ENCODE measurements around the gene CYP1A2.
A peak's percentile ranks its signal among the peaks of the same experiment; 100 is the strongest.
"Not testable (repeated sequence)": the region's sequence is repeated elsewhere in the genome, so short reads cannot be mapped to it uniquely, and the experiment has no call there.

Gene CYP1A2, protein sequence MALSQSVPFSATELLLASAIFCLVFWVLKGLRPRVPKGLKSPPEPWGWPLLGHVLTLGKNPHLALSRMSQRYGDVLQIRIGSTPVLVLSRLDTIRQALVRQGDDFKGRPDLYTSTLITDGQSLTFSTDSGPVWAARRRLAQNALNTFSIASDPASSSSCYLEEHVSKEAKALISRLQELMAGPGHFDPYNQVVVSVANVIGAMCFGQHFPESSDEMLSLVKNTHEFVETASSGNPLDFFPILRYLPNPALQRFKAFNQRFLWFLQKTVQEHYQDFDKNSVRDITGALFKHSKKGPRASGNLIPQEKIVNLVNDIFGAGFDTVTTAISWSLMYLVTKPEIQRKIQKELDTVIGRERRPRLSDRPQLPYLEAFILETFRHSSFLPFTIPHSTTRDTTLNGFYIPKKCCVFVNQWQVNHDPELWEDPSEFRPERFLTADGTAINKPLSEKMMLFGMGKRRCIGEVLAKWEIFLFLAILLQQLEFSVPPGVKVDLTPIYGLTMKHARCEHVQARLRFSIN

DNA sequence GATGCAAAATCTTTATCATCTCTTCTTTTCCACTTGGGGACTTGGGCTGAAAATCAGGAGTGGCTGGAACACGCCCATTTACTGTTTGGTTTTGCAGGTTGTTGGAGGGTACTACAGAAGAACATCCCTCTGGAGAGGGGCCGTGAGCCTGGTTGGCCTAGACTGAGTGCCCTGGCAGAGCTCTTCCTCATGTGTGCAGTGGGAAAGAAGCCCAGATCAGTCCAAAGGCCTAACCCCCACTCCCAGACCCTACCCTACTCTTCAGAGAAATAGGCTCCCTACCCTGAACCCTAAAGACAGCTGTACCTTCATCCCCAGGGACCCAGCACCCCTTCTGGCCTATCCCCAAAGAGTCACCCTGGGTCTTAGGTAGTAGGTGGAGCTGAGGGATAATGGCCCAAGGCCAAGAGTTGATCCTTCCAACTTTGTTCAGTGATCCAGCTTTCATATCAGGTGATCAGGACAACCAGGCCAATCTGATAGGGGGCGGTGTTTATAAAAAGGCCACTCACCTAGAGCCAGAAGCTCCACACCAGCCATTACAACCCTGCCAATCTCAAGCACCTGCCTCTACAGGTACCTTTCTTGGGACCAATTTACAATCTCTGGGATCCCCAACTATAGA is at the start of gene CYP1A2:
Gene CYP1A2, plus strand, starts transcription at position 524 of the 625 bp plus-strand sequence. CDS start 894 bp downstream, outside the sequence.
- DNase-seq, result no peak

DNA sequence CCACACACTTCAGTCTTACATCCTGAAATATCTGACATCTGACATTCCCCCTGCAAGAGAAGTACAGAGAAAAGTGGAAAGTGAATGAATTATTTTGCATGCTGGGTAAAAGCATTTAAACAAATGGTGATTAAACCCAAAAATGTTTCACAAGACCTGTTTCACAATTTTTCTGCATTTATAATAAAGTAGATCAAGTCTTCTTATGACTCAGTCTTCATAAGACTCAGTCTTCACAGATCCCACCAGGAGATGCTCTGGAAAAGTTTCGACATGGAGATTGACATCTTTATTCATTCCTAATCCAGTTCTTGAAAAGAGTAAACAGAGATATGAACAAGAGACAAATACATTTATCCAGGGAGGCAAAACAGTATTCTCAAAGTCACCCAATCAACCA is 39.6 kb upstream of the CYP1A2 start:
- no peak for DNase-seq

DNA sequence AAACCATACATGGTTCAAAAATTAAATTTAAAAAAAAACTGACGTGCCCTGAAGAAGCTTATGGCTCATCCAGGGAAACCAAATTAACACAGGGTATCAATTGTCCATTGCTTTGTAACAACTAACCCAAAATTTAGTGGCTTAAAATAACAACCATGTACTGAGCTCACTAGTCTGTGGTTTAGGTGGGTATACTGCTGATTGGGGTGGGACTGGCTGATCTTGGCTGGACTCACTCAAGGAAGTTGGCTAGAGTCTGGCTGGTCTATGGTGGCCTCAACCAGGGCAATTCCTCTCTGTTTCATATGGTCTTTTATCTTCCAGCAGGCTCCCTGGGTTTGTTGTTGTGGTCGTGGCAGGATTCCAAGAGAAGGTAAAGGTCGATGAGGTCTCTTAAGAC is 38.8 kb upstream of the CYP1A2 start:
- no peak for DNase-seq

DNA sequence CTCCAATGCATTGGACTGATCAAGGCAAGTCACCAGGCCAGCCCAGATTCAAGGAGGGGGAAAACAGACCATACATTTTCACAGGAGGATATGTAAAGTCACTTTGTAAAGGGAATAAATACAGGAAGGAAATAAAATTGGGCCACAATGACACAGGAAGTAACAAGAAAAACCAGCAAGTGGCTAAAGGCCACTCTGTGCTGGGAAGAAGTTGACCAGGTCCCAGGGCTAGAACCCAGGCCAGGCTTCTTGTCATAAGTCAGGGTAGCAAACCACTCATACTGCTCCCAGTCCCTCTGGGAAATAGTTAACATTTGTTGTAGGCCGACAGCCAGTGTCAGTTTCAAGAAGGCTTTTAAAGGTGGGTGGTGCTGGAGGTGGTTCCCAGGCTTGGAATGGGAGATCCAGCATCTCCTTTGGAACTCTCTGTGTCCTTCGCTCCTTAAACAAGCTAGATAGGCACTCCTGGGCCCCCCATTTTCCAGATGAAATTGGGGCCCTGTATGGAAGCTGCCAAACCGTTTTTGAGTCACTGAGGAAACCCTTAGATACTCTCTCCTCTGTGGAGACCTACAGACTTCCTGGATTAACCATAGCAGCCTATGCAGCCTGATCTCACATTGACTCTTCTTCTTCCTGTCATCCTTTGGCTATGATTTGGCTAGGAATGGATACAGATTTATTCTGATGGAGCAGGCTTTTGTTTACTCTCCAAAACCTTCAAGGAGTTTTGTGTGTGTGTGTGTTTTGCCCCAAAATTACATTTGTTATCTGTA is 38.1 kb upstream of the CYP1A2 start:
- DNase-seq, result no peak

DNA sequence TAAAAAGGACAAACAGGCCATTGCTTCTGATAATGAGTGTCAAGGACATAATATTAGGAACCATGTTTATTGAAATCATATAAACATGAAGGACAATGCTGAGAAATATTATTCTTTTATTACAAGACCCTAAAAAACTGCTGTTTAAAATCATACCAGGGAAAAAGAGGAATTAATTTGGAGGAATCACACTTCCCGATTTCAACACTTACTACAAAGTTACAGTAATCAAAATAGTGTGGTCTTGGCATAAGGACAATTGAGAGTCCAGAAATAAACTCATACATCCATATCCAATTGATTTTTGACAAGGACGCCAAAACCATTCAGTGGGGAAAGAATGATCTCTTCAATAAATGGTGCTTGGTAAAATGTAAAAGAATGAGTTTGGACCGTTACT is 36.3 kb upstream of the CYP1A2 start:
- DNase-seq, result no peak

DNA sequence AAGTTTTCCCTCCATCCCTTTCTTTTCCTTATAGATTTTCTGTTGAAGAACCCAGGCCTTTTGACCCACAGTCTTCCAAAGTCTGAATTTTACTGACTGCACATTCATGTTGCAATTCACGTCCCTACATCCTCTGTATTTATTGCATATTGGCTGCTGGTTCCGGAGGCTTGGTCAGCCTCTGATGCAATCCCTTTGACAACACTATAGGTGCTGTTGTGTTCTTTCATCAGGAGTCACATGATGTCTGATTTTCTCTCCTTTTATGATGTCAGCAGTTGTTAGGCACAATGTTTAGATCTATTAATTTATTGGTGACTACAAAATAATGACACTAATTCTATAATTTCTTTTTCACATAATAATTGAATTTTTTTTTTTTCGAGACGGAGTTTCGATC is 32.0 kb upstream of the CYP1A2 start:
- DNase-seq, result no peak

DNA sequence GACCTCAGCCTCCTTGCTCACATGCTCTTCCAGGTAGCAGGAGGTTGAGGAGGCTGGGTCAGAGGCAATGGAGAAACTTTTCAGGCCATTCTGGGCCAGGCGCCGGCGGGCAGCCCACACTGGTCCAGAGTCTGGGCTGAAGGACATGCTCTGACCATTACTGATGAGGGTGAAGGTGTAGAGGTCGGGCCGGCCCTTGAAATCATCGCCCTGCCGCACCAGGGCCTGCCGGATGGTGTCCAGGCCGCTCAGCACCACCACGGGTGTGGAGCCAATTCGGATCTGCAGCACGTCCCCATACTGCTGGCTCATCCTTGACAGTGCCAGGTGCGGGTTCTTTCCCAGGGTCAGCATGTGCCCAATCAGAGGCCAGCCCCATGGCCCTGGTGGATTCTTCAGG is 26.1 kb upstream of the CYP1A2 start:
- DNase-seq, result no peak

DNA sequence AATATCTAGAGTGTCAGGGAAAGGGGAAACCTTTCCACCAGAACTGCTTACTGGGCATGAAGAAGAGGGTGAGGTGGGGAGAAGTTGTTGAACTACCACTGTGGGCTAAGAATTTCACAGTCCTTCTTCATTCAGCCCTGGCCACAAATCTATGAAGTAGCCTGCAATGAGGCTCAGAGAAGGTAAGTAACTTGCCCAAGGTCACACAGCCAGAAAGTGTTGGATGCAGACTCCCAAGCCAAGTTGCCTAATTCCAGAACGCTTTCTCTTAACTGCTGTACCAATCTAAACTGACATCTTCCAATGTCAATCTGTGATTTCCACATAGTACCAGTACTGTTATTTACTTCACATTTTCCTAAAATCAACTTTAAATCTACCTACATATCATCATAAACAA is 25.5 kb upstream of the CYP1A2 start:
- DNase-seq, result no peak

DNA sequence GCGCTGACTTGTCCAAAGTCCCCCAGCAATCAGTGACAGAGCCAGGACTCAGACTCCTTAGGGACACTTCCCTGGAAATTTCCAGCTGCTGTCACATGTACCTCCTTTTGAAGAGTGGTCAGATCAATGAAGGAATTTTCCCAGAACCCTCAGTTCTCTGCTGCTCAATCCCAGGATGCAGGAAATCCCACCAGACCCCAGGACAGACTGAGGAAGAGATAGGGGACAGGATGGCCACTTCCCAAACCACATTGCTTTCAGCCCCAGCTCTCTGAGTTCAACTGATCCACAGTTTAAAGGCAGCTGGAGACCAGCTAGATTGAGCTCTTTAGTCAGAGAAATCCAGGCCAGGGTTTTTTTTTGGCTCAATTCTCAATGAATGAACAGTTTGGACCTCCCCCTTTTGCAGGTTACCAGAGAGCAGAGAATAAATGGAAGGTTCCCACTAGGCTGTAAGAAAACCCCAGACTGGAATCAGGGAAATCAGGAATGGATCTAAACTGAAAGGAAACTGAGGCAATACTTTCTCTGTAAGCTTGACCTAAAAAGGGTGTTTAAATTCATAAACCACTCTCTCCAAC is 24.8 kb upstream of the CYP1A2 start:
- peak; percentile 20 for DNase-seq

DNA sequence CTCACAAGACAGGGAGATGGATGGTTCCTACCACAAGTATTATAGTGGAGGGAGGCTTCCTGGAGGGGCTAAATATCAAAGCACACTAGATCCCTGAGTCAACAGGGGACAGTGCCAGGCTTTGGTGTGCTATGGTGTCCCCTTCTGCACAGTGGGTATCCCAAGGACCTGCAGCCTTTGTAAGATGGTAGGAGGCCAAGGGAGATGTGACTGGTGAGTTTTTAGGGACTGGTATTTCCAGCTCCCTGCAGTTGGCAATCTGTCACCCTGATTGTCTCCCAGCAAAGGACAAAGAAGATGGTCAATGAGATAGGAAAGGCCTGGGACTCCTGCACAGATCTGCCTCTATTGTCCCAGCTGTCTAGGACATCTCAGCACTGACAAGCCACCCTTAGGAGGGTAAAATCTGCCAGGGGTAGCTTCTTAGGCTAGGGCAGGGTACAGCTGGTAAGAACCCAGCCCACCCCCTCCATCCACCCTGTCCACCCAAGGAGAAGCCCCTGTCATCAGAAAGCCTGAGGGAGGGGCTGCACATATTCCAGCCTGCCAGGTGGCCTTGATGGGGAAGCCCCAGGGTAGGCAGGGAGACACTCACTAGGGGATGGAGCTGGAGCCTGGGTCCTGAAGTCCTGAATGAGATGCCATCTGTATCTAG is 23.9 kb upstream of the CYP1A2 start:
- DNase-seq, result no peak

DNA sequence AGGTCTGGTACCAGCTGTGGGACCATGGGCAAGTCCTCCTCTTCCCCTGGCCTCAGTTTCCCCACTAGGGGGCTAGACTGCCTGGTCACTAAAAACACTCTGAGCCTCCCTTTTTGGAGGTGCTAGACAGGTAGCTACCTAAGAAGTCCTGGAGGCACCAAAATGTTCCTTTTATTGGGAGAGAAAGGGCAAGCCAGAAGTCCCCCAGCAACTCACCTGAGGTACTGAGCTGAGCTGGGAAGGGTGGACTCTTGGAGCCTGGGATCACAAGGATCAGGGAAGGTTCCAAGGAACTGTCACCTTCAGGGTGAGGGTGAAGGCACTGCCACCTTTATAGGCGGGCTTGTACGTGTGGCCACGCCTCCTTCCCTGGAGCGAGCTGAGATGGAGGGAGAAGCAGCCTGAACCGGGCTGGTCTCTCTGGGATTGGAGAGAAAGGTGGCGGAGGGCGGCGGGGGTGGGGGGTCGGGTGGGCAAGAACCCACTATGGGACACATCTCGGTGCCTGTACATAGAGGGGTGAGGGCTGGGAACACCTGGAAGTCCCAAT is 23.3 kb upstream of the CYP1A2 start, which contains the start of gene CYP1A1:
Gene CYP1A1, minus strand, starts transcription at position 304 of the 550 bp plus-strand sequence. CDS start 2,431 bp downstream, outside the sequence.
- no peak for DNase-seq

DNA sequence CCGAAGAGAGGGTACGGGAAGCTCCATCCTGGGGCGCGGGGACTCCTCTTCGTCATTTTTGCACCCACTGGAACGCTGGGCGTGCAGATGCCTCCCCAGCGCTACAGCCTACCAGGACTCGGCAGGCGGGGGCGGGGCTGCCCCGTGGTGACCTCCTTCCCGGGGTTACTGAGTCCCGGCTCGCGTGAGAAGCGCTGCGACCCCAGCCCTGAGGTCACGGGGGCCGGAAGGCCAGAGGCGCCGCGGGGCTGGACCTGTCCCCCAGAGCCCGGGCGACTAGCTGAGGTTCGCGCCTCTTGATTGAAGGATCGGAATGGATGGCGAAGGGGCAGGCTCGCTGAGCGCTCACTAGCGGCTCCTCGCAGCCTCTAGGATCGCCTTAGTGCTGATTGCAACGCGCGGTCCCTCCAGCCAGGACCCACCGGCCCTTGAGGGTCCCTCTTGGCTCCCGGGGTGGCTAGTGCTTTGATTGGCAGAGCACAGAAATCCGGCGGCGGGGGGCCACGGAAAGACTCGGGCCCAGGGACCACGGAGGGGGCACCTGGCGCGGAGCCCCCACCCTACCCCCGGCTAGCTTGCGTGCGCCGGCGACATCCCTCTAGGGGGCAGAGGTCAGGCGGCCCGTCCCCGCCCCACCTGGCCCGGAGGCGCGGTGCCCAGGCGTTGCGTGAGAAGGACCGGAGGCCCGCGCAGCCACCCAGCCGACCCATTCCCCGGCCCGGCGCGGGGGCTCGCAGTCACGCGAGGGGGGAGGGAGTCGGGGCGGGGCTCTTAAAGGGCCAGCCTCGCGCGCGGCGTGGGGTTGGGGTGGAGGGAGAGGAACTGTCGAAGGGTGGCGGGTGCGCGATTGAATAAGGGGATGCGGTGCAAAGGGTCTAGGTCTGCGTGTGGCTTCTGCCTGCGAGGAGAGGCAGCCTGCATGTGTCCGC is 22.5 kb upstream of the CYP1A2 start:
- peak; percentile 5 for DNase-seq

DNA sequence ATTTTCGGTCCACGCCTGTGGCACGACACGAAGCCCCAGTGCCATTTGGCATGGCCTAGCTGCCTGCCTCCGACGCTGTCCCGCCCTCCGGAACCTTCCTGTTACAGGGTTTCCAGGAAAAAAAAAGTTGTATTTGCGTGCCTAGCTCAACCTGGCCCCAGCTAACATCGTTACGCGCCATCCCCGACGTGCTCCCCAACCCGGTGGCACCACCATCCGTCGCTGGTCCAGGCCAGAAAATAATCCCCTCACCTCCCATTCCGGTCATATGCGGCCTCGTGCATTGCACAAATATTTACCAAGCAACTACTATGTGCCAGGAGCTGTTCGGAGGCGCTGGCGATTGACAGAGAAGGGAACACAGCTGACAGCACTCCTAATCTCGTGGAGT is 21.9 kb upstream of the CYP1A2 start:
- no peak for DNase-seq

DNA sequence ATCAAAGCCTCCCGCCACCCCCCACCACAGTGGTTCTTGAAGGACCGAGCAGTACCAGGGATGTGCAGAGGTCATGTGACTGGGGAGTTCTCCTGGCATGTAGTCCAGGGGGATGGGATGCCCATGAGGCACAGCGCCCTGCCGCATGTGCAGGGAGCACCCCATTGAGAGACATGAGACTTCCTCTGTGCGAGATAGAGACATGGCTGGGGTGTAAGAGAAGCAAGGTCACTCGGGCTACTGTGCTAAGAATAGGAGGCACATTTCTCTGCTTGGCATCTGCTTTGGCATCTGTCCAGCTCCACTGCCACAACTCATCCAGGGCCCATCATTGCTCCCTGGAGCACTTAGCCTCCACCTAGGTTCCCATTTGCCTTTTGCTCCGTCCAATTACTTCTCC is 20.9 kb upstream of the CYP1A2 start:
- DNase-seq, result no peak

DNA sequence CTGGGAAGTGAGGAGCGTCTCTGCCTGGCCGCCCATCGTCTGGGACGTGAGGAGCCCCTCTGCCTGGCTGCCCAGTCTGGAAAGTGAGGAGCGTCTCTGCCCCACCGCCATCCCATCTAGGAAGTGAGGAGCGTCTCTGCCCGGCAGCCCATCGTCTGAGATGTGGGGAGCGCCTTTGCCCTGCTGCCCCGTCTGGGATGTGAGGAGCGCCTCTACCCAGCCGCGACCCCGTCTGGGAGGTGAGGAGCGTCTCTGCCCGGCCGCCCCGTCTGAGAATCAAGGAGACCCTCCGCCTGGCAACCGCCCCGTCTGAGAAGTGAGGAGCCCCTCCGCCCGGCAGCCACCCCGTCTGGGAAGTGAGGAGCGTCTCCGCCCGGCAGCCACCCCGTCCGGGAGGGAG is 19.9 kb upstream of the CYP1A2 start:
- DNase-seq, result not testable (repeated sequence)

DNA sequence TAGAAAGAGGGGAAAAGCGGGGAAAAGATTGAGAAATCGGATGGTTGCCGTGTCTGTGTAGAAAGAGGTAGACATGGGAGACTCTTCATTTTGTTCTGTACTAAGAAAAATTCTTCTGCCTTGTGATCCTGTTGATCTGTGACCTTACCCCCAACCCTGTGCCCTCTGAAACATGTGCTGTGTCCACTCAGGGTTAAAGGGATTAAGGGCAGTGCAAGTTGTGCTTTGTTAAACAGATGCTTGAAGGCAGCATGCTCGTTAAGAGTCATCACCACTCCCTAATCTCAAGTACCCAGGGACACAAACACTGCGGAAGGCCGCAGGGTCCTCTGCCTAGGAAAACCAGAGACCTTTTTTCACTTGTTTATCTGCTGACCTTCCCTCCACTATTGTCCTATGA is 19.3 kb upstream of the CYP1A2 start:
- not testable (repeated sequence) for DNase-seq

DNA sequence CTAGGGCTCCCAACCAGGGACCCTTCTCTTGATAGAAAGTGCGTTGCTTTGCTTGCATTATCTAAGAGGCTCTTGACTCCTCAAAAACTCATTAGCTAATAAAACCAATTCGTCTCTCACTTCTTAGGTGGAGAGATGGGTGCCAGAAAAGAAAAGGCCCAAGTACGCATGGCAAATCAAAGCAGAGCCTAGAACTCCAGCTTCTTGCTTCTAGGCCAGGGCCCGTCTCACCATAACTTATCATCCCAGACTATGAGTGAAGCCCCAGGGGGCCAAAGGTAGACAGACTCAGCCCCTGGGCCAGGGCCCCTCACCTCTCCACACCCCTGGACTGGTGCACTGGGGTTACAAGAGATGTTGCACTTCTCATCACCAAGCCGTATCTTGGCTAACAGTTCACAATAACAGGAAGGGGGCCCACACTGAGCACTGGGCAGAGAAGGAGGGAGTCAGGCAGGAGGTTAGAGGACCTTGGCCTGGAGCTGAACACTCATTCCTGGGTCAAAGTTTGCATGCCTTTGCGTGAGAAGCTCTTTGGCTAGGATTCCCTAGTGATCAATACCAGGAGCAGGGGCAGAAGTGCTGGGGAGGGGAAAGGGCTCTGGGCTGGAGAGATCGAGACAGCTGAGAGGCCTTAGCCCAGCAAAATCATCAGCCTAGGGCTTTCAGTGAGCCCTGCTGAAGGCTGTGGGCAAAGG is 17.9 kb upstream of the CYP1A2 start:
- DNase-seq, result no peak

DNA sequence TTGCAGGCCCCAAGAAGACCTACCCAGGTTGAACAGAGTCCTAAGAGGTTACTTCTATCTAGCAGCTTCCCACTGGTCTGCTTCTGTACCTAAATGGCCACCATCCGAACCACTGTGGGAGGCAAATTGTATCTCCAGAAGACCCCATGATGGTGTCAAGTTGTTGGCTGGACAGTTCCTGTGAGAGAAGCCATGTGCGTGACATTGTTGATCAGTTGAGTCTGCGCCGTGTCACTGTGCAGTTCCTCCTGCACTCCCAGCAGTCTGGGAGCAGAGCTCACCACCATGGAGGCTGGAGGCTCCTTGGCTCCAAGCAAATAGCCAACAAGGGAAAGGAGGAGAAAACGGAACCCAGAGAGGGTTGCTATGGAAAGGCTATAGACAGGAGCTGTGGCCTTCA is 15.8 kb upstream of the CYP1A2 start:
- DNase-seq, result no peak

DNA sequence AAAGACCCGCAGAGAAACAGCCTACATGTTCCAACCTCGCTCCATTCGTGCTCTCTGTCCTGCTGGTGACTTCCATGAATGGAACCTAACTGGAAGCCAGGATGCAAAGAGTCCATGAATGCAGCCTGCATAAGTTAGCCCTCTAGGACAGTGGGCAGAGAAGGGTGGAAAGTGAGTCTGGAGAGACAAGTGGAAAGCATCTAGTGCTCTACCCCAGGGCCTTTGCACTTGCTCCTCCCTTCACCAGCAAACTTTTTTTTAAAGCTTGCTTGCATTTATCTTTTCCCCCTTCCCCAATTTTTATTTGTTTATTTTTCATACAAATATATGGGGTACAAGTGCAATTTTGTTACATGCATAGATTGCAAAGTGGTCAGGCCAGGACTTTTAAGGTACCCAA is 15.4 kb upstream of the CYP1A2 start:
- DNase-seq, result no peak

DNA sequence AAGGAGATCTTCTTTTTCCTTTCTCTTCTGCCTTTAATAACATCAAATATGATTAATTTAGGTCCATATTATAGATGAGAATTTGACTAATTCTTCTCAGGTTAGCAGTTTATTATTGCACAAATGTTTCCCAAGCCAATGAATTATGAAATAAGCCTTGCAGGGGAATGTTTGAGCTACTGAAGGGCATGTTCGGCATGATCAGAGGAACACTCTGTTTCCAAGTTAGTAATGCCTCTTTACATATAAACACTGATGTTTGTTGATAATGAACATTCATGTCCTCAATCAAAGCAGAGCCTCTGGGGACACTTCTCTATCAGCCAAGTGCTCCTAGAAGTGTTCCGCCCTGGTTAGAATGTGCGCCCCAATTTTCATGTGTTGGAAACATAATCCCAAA is 13.3 kb upstream of the CYP1A2 start:
- no peak for DNase-seq

Data from DMS153 (cell line).